Astrocyte of the spinal cord (primary cell): ENCODE results near the gene CASP2.
A peak's percentile ranks its signal among the peaks of the same experiment; 100 is the strongest.
"Not testable (repeated sequence)": the region's sequence is repeated elsewhere in the genome, so short reads cannot be mapped to it uniquely, and the experiment has no call there.

Experiments used
- DNase-seq: peaks from one replicate; pipeline ENCODE4 v3.0.0; 2011; ENCODE audit warnings: low read depth, low spot score
- H3K4me3 ChIP-seq: 2 replicates; pipeline ENCODE4 v1.5.1; 2011; ENCODE audit warnings: low read depth, mild to moderate bottlenecking, low read length, moderate library complexity
- CTCF ChIP-seq: IDR thresholded peaks from 2 replicates; pipeline ENCODE4 v1.5.1; 2012; ENCODE audit warnings: low read depth, mild to moderate bottlenecking, low read length, inconsistent platforms
- in situ Hi-C: cut with HindIII; loops from 2 replicates; pipeline ENCODE4 v1.10.0; 2017; ENCODE audit warnings: low sequenced_read_pairs

CASP2 gene

GRCh38 chr7:143289421-143289820 lies 1.3 kb downstream of the CASP2 start:
- TF ChIP-seq CTCF = no peak
- peak overlapping the region; percentile 83 for H3K4me3 ChIP-seq
- peak; percentile 26 for DNase-seq
- in situ Hi-C loops = no loop called here

- DNase-seq, in situ Hi-C loops: not testable (repeated sequence)
- peak overlapping the region; percentile 83 for H3K4me3 ChIP-seq
Observed at GRCh38 chr7:143289888-143290287, 1.7 kb downstream of the CASP2 start.

- no peak for TF ChIP-seq CTCF
- H3K4me3 ChIP-seq = no peak overlapping the region
- DNase-seq = no peak
- in situ Hi-C loops = no loop called here
Observed at GRCh38 chr7:143290293-143290692, 2.1 kb downstream of the CASP2 start.

- H3K4me3 ChIP-seq = no peak overlapping the region
- TF ChIP-seq CTCF = no peak
- DNase-seq = no peak
- in situ Hi-C loops = no loop called here
Observed at GRCh38 chr7:143292876-143293275, 4.7 kb downstream of the CASP2 start.

GRCh38 chr7:143295870-143296269 lies 7.7 kb downstream of the CASP2 start:
- in situ Hi-C loops = no loop called here
- TF ChIP-seq CTCF = no peak
- no peak overlapping the region for H3K4me3 ChIP-seq
- DNase-seq = peak; percentile 70

- in situ Hi-C loops = no loop called here
- no peak overlapping the region for H3K4me3 ChIP-seq
- DNase-seq = no peak
- TF ChIP-seq CTCF = no peak
Observed at GRCh38 chr7:143296686-143297085, 8.5 kb downstream of the CASP2 start.

- DNase-seq = no peak
- in situ Hi-C loops = no loop called here
- no peak overlapping the region for H3K4me3 ChIP-seq
- no peak for TF ChIP-seq CTCF
Observed at GRCh38 chr7:143299346-143299745, 11.2 kb downstream of the CASP2 start.
